NCI-H146 treated with DMSO at 0.1 percent for 48 hours (cell line): Measurements from ENCODE around the gene AHCTF1.

Experiments
- DNase-seq: peaks from one replicate; lab custom pipeline; 2025; ENCODE audit not compliant: unreplicated experiment; lab: John Stamatoyannopoulos, UW

AHCTF1 gene, protein sequence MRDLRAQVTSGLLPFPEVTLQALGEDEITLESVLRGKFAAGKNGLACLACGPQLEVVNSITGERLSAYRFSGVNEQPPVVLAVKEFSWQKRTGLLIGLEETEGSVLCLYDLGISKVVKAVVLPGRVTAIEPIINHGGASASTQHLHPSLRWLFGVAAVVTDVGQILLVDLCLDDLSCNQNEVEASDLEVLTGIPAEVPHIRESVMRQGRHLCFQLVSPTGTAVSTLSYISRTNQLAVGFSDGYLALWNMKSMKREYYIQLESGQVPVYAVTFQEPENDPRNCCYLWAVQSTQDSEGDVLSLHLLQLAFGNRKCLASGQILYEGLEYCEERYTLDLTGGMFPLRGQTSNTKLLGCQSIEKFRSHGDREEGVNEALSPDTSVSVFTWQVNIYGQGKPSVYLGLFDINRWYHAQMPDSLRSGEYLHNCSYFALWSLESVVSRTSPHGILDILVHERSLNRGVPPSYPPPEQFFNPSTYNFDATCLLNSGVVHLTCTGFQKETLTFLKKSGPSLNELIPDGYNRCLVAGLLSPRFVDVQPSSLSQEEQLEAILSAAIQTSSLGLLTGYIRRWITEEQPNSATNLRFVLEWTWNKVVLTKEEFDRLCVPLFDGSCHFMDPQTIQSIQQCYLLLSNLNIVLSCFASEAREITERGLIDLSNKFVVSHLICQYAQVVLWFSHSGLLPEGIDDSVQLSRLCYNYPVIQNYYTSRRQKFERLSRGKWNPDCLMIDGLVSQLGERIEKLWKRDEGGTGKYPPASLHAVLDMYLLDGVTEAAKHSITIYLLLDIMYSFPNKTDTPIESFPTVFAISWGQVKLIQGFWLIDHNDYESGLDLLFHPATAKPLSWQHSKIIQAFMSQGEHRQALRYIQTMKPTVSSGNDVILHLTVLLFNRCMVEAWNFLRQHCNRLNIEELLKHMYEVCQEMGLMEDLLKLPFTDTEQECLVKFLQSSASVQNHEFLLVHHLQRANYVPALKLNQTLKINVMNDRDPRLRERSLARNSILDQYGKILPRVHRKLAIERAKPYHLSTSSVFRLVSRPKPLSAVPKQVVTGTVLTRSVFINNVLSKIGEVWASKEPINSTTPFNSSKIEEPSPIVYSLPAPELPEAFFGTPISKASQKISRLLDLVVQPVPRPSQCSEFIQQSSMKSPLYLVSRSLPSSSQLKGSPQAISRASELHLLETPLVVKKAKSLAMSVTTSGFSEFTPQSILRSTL (N-terminal part only)

DNA sequence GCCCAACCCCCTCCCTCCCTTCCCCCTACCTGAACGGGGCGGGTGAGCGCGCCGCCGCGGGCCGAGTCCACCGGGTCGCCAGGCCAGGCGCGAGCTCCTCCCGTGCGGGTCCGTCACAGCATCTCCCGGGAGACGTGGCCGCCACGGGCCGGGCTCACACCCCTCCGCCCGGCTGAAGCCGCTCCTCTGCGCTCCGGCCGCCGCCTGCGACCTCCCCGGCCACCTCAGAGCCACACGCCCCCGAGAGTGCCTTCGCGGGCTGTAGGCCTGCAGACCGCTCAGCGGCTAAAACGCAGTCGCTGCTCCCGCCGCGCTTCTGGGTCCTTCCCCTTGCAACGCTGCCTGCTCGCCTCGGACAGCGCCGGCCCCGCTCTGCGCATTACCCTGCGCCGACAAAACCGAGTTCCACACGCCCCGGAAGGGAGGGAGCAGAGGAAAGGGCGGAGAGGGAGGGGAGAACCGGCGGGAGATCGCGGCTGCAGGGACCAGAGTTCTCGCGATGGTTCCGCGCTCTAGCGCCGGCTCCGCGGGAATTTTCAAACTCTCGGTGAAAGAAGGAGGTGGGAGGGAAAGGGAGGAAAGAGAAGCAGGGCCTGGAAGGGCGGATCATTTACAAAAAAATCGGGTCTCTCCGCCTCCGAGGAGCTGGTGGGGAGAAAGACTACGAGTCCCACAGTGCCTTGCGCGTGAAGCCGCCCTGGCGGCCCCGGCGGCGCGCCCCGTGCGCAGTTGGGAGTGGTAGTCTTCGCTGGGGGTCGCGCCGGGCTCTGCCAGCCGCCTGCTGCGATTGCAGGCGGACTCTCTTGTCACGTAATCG, at the start of gene AHCTF1:
Gene AHCTF1, minus strand, starts transcription at position 400 of the 817 bp plus-strand sequence. CDS start 13,578 bp downstream, outside the sequence.
- peak; percentile 98 for DNase-seq

DNA sequence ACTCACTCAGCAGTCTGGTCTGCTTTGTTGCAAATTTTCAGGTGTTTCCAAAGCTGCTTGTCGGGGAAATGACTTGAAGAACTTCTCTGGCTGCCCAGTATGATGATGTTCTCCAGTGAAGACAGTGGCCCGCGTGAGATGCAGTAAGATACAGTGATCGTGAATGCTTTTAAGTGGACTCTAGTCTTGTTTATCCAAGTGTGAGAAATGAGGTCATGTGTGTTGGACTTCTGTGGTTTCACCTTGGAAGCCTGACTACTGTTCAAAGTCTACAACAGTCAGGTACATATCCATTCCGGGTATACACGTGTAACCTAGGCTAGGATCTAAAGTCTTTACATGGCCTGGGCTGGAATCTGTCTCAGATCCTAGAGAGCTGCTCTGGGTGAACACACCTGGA, 47.0 kb upstream of the AHCTF1 start:
- DNase-seq, result no peak

DNA sequence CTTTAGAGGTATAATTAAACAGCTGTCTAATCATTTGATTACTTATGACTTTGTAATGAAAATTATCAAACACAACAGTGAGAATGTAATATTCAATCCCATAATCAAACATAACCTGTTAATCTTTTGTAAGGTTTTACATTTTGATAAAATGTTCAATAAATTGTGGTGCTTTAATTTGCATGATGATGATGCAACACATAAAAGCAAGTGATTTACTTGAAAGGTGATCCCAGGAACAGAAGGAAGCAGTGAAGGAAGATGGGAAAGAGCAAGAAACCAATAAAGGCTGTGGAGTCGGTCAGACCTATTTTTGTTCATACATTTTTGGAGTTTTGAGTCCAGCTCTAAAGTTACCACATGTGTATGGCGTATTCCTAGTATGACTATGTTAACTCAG, 46.5 kb upstream of the AHCTF1 start:
- DNase-seq, result no peak

DNA sequence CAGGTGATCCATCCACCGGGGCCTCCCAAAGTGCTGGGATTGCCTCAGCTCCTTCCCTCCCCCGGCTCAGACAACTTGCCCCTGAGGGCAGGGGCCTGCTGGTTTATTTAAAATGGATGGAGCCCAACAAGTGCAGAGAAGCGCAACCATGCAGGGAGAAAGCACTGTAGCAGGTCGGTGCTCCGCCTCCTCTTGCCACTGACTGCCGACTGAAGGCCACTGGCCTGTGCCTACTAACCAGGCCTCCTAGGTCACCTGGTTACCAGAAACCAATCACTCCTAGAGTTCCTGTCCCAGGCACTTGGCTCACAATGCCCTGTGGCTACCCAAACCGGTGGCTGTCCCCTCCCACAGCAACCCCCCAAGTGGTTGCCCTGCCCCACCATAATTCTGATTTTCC, 40.2 kb upstream of the AHCTF1 start:
- no peak for DNase-seq

DNA sequence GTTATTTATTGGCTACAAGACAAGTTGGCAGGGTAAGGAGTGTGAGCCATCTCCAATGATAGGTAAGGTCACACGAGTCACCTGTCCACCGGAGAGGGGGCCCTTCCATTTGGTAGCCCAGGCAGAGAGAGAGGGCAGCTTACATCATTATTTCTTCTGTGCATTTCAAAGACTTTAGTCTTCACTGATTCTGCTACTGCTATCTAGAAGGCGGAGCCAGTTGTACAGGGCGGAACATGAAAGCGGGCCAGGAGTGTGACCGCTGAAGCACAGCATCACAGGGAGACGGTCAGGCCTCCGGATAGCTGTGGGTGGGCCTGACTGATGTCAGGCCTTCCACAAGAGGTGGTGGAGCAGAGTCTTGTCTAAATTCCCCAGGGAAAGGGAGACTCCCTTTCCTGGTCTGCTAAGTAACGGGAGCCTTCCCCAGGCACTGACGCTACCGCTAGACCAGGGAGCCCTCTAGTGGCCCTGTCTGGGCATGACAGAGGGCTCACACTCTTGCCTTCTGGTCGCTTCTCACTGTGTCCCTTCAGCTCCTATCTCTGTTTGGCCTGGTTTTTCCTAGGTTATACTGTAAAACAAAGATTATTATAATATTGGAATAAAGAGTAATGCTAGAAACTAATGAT, 39.5 kb upstream of the AHCTF1 start:
- DNase-seq, result peak; percentile 44

DNA sequence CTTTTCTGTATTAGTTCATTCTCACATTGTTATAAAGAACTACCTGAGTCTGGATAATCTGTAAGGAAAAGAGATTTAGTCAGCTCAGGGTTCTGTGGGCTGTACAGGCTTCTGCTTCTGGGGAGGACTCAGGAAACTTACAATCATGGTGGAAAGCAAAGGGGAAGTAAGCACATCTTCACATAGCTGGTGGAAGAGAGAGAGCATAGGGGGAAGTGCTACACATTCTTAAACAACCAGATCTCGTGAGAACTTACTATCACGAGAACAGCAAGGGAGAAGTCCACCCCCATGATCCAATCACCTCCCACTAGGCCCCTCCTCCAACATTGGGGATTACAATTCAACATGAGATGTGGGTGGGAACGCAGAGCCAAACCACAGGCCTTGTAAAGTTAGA, 37.9 kb upstream of the AHCTF1 start:
- no peak for DNase-seq

DNA sequence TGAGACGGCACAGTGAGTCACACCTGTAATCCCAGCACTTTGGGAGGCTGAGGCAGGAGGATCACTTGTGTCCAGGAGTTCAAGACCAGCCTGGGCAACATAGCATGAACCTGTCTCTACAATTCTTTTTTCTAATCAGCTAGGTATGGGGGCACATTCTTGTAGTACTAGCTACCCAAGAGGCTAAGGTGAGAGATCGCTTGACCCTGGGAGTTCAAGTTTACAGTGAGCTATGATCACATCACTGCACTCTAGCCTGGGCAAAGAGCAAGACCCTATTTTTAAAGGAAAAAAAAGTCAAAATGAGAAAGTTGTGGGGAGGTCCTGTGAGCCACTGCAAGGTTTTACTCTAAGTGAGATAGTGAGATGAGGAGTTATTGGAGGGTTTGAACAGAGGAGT, 34.8 kb upstream of the AHCTF1 start:
- DNase-seq, result no peak

DNA sequence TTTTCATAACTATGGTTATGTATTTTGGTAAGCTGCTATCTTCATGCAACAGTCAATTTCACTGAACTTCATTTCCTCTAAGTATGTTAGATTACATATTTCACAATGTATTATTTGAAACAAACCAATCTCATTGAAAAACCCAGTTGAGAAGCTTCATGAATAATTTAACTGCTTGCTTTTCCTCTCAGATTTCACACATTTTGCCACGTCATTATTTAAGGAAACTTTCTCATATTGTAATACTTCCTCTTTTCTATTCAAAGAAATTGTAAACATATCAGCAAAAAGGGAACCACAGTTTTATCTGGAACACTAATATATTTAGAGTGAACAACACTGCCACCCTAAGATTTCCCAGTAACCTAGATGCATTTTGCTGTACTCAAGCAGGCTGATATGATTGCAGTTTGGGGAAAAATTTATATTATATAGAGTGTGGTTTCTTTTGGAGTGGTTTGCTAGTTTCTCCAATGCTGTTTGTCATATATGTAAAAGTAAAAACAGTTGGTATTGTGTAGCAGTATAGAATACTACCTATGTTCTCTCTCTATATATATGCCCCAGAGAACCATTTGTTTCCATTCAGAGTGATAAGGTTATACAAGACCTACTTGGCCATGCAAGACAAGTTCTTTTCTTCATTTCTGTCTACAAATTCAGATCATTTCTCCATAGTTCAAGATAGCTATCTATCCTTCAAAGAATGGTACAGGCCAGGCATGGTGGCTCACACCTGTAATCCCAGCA, 28.4 kb upstream of the AHCTF1 start:
- DNase-seq, result no peak

DNA sequence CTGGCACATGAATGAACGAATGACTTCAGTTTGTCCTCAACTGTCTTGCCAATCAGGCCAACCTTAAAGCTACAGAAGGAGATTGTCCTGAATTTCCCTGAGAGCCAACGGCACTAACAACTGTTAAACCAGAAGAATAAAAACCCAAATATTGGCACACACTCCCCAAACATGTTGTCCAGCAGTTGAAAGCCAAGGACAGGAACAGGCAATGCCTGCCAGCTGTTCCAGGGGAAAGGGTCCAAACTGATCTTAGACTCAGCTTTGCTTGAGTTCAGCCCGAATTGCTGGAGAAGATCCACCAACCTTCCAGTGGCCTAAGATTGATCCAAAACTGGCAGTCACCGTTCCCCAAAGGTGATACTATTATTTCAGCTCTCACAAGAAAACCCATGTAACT, 22.4 kb upstream of the AHCTF1 start:
- no peak for DNase-seq

DNA sequence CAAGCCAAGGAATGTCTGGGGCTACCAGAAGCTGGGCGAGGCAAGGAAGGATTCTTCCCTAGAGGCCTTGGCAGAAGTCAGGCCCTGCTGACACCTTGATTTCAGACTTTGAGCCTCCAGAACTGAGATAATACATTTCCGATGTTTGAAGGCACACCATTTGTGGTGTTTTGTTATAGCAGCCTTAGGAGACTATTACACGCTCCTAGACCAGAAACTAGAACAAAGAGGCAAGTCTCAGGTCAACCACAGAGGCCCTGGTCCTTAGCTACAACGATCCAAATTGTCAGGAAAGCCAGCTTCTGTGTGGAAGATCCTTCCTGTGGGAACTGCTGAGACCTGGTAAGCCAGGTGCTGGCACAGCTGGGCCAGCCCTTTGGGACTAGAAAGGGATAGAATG, 19.7 kb upstream of the AHCTF1 start:
- DNase-seq, result no peak

DNA sequence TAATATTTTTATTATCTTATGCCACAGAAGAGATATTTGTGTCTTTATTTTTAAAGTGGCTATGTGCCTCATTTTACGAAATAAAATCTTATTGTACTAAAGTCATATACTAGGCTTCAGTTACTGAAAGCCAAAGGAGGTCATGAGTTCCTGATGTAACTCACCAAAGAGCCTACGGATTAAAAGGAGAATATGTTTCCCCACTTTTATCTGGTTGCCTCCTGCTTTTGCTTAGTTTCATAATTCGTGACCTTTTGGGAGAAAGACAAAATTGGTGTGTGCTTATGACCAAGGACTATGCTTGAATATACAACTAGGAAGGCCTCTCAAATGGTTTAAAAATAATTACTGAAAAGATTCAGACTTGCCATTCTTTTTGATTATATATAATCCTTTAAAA, 18.2 kb upstream of the AHCTF1 start:
- DNase-seq, result no peak

DNA sequence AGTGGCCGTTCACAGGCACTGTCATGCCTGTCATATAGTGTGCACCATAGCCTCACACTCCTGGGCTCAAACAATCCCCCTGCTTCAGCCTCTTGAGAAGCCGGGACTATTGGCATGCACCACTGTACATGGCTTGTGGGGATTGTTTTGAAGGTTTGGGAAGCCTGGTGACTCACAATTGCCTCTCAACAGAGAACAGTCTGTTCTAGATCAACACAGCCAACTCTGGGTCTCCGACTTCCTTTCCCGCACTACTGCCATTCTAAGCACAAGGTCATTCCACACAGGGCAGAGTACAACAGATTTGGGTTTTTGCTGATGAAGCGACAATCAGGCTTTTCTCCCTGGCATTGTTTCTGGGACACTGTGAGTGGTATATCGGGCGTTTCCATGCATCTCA, 15.5 kb upstream of the AHCTF1 start:
- no peak for DNase-seq

DNA sequence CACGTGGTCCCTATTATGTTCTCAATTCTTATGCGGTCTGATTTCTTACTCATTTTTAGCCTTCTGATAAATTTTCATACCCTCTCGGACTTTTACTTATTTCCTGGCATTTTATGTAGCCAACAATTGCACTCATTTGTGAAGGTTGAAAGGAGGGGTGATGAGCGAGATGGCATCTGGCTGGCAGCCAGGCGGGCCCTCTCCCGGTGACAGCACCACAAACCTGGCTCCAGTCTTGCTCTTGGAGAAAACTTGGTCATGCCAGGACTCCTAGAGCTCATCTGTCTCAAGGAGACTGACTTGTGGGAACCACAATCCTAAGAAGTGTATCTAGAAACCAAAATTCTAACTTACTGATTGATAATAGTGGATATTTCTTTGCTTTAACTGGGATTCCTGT, 14.6 kb upstream of the AHCTF1 start:
- DNase-seq, result no peak

DNA sequence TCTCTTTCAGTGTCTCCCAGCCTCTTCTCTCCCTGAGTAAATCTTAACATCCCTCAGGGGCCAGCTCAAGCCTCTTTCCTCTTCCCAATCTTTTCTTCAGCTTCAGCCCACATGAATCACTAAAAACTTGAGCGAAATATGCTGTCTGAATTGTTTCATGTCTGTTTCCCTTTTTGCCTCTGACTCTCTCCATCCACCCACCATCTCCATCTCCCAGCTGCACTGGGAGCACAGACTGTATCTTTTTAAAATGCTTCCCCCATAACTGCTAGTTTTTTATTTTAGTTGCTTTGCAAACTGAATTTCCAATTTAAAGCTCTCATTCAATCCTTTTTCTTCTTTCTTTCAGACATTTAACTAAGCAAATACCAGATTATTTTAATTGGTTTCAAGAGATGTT, 3.0 kb upstream of the AHCTF1 start:
- no peak for DNase-seq

DNA sequence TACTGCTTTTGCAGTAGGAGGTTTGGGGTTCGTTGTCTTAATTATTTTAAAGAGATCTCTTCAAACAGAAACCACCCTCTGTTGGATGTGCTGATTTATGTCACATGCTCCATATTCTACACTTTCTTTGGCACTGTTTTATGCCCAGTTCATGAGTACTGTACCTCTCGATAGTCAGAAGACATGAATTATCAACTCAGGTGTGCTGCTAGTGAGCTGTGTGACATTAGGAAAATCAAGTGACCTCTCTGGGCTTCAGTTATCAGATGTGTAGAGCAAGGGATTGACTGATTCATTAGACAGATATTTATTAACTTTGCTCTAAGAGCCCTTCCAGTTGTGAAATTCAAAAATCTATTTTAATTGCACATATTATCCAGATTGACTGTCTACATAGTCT, 2.1 kb upstream of the AHCTF1 start:
- DNase-seq, result no peak

DNA sequence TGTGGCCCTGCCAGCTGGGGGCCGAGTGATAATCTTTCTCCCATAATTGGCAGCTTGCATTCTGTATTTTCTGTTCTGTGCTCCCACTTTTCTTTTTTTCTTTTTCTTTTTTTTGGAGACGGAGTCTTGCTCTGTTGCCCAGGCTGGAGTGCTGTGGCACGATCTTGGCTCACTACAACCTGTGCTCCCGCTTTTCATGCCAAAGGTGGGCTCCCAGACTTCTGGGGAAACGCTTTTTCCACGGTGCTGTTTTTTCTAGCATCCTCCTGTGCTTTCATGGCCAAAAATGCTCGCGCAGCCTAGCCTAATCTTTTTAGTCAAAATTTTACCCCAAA, 585 bp upstream of the AHCTF1 start:
- no peak for DNase-seq

DNA sequence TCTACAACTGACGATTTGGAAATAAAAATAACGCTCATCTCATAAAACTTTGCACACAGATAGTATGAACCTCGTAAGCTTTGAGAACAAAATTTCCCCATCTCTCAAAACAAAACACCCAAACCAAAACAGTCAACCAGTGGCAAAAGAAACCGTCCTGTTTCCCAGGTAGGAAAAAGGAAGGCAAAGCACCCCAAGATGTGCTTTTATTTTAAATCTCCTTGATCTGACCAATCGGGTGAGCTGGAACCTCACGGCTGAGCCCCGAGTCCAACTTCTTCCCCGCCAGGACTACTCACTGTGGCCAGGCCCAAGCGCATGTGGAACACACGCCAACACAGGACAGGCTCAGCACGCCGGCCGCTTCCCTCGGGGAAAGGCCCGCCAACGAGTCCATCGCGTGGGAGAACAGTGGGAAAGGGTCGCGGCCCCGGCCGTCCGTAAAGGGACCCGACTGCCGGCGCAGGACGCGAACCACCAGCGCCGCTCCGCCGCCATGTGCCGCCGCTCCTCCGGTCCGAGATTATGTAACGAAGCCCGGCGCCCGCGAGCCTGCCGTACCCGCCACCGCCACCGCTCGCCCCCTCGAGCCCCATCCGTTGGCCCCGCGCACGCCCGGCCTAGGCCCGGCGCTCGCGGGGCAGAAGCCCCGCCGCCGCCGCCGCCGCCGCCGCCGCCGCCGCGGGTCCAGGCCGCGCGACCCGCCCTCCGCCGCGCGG, 759 bp downstream of the AHCTF1 start:
- DNase-seq, result no peak

DNA sequence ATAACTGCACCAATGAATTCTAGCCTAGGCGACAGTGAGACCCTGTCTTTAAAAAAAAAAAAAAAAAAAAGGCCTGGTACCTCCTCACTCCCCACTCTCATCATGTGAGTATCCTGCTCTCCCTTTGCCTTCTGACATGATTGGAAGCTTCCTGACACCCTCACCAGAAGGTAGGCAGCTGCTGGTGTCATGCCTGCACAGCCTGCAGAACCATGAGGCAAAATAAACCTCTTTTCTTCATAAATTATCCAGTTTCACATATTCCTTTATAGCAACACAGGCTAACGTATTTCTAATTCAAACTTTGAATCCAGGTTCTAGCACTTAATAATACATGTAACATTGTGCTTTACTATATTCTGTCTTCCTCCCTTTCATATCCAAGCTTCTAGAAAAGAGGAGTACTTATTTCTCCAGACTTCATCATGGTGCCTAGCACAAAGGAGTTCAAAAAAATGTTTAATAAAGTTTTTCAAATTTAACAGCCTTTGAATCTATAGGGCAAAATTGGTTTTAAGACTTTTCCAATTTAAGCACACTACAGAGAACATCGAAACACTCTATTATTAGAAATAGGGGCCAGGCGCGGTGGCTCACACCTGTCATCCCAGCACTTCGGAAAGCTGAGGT, 5.6 kb downstream of the AHCTF1 start:
- no peak for DNase-seq

DNA sequence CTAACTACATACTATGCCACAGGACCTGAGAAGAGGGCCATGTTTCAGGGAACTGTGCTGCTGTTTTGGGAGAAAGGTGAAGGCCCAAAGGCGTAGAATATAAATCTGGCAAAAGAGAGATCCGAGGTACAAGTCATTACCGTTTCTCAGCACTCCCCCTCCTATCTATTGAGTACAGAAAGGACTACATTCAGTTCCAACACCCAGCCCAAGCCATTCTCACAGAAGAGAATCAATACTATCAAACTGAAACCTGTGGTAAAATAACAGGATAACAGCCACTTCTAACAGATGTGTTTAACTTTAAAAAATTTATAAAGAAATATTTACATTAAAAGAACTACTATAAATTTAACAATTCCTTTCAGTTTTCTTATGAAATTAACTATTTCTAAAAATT, 7.8 kb downstream of the AHCTF1 start:
- no peak for DNase-seq
